SH-SY5Y (cell line): ENCODE measurements around the gene TPPP2.

ENCODE experiments used
- GATA2 ChIP-seq: IDR thresholded peaks from 2 replicates; pipeline ENCODE4 v1.6.1; 2011; ENCODE audit warnings: mild to moderate bottlenecking, low read depth, low read length
- GATA3 ChIP-seq: IDR thresholded peaks from 2 replicates; pipeline ENCODE4 v1.6.1; 2011; ENCODE audit warnings: low read depth, mild to moderate bottlenecking, low read length, moderate library complexity

- no peak for TF ChIP-seq GATA2
- no peak for TF ChIP-seq GATA3
These were observed 514 bp downstream of the TPPP2 start for GRCh38 chr14:21030531-21030930.
